ENCODE results near the gene DSCAML1.

DSCAML1 gene

GRCh38 chr11:117505285-117505970, 291.6 kb downstream of the DSCAML1 start:
- no peak for DNase-seq (ENCODE audit: low read depth)
- no peak for TF ChIP-seq CTCF (IDR thresholded peaks at IDR 0.05; ENCODE audit: control insufficient read depth, extremely low read depth, insufficient read depth)
- no peak overlapping the region for H3K4me3 ChIP-seq (ENCODE audit: low read depth, low read length)

- no peak overlapping the region for H3K4me3 ChIP-seq (ENCODE audit: low read depth, low read length)
- DNase-seq (ENCODE audit: low read depth), result no peak
- no peak for TF ChIP-seq CTCF (IDR thresholded peaks at IDR 0.05; ENCODE audit: control insufficient read depth, extremely low read depth, insufficient read depth)
Observed at GRCh38 chr11:117502779-117503100, 294.3 kb downstream of the DSCAML1 start.

GRCh38 chr11:117502015-117502778, 294.8 kb downstream of the DSCAML1 start:
- DNase-seq (ENCODE audit: low read depth), result no peak
- H3K4me3 ChIP-seq (ENCODE audit: low read depth, low read length), result no peak overlapping the region
- no peak for TF ChIP-seq CTCF (IDR thresholded peaks at IDR 0.05; ENCODE audit: control insufficient read depth, extremely low read depth, insufficient read depth)

GRCh38 chr11:117501237-117501898, 295.6 kb downstream of the DSCAML1 start:
- no peak overlapping the region for H3K4me3 ChIP-seq (ENCODE audit: low read depth, low read length)
- no peak for TF ChIP-seq CTCF (IDR thresholded peaks at IDR 0.05; ENCODE audit: control insufficient read depth, extremely low read depth, insufficient read depth)
- no peak for DNase-seq (ENCODE audit: low read depth)

GRCh38 chr11:117498791-117499190, 298.2 kb downstream of the DSCAML1 start:
- DNase-seq (ENCODE audit: low read depth), result no peak
- H3K4me3 ChIP-seq (ENCODE audit: low read depth, low read length), result no peak overlapping the region
- no peak for TF ChIP-seq CTCF (IDR thresholded peaks at IDR 0.05; ENCODE audit: control insufficient read depth, extremely low read depth, insufficient read depth)

GRCh38 chr11:117497206-117497951, 299.6 kb downstream of the DSCAML1 start:
- no peak for TF ChIP-seq CTCF (IDR thresholded peaks at IDR 0.05; ENCODE audit: control insufficient read depth, extremely low read depth, insufficient read depth)
- no peak for DNase-seq (ENCODE audit: low read depth)
- H3K4me3 ChIP-seq (ENCODE audit: low read depth, low read length), result no peak overlapping the region
